Left forelimb (tissue), 1 donor: Measurements from ENCODE around the gene CAPN5.

Experiments used
- DNase-seq: peaks from one replicate; pipeline ENCODE4 v3.0.0-alpha.2; 2018; ENCODE audit warnings: low spot score

Gene CAPN5

DNA sequence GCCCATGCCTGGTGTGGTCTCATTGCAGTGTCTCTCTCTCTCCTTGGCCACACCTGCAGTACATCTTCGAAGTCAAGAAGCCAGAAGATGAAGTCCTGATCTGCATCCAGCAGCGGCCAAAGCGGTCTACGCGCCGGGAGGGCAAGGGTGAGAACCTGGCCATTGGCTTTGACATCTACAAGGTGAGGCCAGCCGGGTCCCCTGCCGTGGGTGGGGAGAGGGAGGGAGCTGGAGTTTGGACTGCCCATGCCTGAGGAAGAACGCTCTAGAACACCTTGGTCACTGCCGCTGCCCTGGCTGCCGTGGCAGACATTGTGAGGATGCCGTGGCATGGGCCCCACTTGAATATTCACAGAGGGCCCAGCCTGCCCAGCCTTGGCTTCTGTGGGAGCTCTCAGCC is 52.2 kb downstream of the CAPN5 start:
- DNase-seq, result no peak

DNA sequence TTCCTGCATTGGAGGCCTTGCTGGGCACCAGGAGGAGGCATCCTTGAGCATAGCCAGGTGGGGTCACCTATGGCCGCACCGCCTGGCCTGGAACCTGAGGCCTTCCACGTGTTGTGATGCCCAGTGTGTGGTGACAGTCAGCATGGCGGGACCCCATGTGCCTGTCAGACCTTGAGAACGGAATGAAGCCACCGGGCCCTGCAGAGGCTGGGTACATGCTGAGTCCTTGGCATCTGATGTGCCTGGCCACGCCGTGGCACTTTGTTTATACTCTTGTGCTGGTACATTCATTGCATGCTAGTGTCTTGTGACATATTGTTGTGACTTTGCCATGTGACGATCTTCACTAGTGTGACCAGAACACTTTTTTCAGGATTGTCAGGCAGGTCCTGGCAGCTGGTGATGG is 52.8 kb downstream of the CAPN5 start:
- DNase-seq, result no peak

DNA sequence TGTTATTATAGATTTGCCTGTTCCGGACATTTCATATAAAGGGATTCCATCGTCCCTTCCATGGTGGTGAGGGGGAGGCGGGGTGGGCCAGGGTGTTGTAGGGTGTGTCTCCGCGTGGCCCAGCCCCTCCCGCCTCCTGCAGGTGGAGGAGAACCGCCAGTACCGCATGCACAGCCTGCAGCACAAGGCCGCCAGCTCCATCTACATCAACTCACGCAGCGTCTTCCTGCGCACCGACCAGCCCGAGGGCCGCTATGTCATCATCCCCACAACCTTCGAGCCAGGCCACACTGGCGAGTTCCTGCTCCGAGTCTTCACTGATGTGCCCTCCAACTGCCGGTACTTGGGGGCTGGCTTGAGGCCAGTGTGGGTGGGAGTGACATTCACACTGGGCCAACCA is 53.8 kb downstream of the CAPN5 start:
- no peak for DNase-seq

DNA sequence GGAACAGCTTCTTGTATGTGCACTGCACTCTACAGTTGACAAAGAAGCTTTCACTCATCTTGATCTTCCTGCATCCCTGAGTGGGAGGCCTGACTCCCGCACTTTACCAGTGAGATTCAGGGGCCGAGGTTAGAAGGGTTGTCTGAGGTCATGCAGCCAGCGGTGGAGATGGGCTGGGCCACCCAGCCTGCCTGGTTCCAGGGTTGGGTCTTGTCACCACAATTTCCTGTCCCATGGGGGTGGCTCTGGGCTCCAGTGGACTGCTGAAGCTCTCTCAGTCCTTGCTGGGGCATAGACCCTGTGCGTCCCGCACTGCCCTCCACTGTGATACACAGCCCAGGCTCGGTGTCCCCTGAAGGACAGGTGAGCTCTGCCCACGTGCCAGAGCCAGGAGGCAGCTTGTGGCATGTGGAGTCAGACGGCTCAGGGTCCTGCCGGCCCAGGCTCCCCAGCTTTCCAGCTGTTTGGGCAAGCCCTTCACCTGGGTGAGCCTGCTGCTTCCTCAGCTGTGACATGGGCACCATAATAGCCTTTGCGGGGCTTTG is 54.4 kb downstream of the CAPN5 start:
- no peak for DNase-seq

DNA sequence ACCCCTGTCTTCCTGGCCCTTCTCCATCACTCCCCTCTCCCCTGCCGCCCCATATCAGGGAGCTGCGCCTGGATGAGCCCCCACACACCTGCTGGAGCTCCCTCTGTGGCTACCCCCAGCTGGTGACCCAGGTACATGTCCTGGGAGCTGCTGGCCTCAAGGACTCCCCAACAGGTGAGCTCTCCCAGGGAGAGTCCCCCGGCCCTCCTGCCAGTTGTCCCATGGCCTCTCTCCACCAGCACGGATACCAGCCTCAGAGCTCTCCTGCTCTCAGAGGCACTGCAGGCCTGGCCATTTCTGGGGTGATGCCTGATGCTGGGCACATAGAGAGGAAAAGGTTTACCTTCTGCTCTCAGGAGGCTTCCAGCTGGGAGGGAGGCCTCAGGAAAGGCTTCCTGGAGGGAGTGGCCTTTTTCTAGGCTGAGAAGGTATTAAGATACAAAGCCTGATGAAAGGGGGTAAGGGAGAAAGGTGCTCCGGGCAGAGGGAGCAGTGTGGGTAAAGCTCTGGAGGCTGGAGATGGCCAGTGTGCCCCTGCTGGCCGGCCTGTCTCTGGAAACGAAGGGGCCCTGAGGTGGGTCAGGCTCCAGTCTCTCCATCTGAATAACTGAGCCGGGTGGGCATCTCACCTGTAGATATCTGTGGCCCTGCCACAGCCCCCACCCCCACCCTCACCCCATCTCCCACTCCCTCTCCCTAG is 55.3 kb downstream of the CAPN5 start:
- no peak for DNase-seq

DNA sequence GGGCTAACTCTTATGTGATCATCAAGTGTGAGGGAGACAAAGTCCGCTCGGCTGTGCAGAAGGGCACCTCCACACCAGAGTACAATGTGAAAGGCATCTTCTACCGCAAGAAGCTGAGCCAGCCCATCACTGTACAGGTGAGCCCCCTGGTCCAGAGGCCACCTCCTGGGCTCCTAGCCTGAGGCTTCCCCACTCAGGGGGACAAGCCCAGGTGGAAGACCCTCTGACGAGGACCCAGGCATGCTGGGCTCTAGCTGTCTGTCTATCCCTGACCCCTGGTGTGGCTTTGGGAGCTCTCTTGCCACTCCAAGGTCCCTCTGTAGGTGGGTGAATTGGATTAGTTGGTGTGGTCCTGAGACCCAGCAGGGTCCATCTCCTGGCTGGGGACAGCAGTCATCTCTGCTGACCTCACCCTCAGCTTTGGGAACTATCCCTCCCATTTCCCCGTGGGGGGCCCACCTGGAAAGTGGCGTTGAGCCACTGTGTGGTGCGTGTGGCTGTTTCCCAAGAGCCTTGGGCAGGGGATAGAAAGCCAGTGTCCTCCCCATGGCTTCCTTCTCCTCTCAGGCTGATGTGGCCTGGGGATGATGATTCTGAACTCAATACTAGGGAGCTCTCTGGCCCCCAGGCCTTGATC is 55.9 kb downstream of the CAPN5 start:
- DNase-seq, result no peak

DNA sequence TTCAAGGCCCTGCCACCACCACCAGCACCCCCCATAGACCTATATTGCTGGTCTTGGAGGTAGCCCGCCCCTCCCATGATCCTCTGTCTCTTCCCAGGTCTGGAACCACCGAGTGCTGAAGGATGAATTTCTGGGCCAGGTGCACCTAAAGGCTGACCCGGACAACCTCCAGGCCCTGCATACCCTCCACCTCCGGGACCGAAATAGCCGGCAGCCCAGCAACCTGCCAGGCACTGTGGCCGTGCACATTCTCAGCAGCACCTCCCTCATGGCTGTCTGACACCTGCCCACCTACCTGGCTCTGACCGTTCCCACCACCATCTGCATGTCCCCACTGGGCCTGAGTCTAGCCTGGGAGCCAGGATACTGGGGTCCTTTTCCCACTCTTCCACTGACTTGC is 56.8 kb downstream of the CAPN5 start:
- DNase-seq, result no peak

DNA sequence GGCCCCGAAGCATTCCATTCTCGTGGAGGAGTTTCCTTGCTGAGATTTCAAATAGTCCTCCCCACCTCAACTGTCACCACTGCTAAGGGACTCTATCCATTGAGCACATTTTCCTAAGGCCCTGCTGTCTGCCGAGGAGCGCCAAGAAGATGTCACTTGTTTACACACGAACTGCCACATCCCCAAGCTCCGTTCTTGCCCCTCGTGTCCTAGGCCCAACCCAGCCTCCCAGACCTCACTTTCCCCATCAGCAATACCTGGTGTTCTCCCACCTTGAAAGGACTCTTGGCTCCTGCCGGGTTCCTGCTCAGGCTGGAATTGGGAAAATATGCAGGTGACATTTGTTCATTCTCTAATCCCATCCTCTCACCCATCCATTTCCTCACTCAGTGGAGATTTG is 57.3 kb downstream of the CAPN5 start:
- no peak for DNase-seq

DNA sequence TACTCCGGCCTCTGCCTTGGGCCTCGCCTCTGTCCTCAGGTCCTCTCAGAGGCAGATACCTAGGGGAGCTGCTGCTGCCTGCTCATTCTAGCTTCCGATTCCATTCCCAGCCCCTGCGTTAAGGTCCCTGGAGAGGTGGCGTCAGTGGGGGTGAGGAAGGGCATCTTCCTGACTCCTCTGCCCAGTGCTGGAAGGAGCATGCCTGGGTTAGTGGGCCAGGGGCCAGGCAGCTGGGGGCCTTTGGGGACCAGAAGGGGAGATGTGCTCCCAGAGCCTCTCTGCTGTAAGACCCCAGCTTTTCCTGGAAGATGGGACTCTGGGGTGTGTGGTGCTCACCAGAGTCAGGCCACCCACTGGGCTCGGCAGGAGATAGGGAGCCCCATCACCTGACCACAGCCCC is 57.7 kb downstream of the CAPN5 start:
- no peak for DNase-seq

DNA sequence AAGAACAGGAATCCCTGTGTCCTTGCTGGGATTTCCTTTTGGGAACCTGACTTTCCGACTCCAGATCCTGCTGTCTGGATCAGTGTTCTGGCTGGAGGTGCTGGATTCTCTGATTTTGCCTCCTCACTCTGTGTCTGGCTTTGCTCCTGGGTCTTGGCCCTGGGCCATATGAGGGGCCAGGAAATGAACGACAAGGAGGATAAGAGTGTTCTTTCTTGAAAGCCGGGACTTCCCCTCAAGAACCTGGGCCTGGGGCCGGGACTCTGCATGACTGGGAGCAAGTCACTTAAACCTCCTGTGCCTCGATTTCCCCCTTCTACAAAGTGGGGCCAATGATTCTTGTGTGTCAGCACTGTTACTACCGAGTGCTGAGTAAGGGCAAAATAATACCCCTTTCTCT is 58.4 kb downstream of the CAPN5 start:
- no peak for DNase-seq

DNA sequence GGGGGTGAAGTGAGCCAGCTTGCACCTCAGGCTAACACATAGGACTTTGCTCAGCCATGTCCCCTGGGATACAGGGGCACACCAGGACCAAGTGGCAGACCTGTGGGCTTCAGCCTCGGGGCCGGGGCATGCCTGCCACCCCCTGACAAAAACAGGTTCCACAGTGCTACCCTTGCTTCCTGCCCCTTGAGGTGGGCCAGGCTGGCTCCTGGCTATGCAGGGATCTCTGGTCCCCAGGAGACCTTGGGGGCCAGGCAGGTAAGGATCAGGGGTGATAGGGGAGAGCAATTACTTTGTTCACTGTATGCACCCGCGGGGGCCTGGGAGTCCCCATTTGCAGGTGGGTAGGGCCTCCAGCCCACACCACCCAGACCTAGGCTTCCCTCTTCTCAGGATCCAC is 58.9 kb downstream of the CAPN5 start:
- DNase-seq, result no peak

DNA sequence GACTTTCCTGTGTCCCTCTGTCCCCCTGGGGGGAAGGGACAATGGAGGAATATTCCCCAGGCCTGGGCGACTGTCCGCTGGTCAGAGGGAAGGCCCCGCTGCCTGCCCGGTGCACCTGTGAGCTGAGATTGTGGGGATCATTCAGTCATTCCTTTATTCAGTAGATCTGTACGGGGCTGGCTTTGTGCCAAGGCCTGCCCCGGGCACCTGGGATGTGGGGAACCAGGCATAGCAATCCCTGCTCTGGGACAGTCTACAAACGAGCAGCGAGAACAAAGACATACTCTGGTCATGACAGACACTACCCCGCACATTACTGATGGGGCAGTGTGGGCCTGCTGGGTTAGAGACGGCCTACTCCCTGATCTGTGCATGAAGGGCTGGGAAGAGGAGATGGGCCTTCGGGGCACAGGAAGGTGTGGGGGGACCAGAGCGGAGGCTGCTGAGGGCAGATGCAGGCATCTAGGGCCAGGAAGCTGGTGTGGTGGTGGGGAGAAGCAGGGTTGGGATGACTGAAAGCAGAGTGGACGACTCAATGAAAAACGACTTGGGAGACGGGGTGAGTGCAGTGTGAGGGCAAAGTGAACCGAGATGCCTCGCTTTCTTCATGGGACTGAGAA is 59.5 kb downstream of the CAPN5 start:
- no peak for DNase-seq

DNA sequence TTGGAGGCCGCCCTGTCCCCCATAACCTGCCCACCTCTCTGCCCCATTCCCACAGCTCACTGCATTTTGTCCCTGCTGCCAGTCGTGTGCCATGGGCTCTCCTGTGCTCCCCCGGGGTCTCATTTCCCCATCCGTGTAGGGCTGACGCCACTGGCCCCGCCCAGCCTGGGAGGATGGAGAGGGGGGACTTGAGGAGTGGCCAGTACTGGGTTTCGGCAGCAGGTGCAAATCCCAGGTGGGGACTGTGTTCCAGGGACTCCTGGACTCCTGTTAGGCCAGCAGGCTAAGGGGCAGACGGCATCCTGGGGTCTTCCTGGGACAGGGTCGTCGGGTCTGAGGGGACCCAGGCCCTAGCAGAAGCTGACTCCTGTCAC is 60.1 kb downstream of the CAPN5 start:
- DNase-seq, result no peak

DNA sequence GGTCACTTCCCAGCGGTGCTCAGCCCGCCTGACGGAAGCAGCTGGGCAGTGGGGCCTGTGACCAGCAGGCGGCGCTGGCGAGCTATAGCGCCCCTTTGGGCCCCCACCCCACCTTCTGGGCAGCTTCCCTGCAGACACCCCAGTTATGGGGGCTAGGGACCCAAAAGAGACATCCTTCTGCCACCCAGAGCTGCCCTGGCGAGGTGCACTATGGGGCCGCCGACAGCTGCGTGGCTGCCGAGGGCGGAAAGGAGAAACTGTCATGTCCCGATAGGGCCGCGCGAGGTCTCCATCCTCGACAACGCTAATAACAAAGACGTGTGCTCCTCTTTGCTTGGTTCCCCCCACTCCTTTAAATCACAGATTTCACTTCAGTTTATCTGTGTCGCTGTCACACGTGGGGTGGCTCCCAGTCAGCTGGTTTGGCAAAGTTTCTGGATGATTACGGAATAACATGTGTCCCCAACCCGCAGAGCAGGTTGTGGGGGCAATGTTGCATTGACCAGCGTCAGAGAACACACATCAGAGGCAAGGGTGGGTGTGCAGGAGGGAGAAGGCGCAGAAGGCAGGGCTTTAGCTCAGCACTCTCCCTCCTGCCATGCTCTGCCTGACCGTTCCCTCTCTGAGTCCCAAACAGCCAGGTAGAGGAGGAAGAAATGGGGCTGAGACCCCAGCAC is 60.6 kb downstream of the CAPN5 start:
- DNase-seq, result peak; percentile 75

DNA sequence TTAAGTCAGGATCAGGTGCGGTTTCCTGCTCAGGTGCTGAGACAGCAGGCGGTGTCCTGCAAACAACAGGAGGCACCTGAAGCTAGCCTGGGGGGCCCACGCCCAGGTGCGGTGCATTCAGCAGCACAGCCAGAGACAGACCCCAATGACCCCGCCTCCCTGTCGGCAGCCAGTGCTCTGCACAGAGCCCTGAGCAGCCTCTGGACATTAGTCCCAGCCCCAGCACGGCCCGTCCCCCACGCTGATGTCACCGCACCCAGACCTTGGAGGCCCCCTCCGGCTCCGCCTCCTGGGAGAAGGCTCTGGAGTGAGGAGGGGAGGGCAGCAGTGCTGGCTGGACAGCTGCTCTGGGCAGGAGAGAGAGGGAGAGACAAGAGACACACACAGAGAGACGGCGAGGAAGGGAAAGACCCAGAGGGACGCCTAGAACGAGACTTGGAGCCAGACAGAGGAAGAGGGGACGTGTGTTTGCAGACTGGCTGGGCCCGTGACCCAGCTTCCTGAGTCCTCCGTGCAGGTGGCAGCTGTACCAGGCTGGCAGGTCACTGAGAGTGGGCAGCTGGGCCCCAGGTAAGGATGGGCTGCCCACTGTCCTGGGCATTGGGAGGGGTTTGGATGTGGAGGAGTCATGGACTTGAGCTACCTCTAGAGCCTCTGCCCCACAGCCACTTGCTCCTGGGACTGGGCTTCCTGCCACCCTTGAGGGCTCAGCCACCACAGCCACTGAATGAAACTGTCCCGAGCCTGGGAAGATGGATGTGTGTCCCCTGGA is 61.3 kb downstream of the CAPN5 start, which contains the start of gene MYO7A:
TSS of gene MYO7A (plus strand) at position 327 of the 772 bp plus-strand sequence. CDS start 2,389 bp downstream, outside the sequence.
- no peak for DNase-seq

DNA sequence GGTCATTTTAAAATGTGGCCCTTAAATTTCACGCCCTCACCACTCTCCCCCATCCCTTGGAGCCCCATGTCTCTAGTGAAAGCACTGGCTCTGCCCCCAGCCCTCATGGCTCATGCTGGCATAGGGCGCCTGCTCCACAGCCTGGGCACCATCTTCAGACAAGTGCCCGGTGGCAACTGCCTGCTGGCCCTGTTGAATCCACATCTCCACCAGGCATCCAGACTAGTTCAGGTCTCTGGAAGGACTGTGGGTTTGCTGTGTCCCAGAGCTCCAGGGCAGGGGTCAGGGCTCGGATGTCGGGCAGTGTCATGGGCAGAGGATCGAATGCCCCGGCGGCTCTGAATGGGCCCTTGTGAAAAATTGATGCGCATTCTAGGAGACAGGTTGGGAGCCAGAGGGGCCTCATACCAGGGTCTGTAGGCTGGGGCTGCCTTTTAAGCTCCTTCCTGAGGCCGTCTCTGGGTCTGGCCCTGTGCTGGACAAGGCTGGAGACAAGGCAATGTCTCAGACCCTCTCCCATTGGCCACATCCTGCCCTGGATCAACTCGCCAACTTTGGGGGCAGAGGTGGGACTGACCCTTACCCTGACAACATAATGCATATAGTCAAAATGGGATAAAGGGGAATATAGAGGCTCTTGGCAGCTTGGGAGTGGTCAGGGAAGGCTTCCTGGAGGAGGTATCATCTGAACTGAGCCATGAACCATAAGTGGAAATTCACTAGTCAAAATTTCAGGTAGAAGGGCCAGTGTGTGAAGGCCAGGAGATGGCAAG is 62.5 kb downstream of the CAPN5 start:
- DNase-seq, result no peak

DNA sequence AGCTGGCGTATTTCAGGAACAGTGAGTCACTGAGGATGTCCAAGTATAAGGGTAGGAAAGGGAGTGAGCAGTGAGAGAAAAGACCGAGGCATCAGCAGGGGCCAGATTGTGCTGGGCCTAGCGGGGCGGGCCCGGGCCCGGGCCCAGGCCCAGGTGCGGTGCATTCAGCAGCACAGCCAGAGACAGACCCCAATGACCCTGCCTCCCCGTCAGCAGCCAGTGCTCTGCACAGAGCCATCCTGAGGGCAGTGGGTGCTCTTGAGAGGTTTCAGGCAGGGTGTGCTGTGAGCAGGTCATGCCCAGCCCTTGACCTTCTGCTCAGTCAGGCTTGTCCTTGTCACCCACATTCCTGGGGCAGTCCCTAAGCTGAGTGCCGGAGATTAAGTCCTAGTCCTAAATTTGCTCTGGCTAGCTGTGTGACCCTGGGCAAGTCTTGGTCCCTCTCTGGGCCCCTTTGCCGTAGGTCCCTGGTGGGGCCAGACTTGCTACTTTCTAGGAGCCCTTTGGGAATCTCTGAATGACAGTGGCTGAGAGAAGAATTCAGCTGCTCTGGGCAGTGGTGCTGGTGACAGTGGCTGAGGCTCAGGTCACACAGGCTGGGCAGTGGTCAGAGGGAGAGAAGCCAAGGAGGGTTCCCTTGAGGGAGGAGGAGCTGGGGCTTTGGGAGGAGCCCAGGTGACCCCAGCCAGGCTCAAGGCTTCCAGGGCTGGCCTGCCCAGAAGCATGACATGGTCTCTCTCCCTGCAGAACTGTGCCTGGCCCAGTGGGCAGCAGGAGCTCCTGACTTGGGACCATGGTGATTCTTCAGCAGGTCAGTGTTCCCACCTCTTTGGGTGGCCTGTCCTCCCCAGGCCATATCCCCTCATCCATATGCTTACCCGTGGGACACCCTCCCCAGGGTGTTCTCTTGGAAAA is 63.3 kb downstream of the CAPN5 start:
- no peak for DNase-seq

DNA sequence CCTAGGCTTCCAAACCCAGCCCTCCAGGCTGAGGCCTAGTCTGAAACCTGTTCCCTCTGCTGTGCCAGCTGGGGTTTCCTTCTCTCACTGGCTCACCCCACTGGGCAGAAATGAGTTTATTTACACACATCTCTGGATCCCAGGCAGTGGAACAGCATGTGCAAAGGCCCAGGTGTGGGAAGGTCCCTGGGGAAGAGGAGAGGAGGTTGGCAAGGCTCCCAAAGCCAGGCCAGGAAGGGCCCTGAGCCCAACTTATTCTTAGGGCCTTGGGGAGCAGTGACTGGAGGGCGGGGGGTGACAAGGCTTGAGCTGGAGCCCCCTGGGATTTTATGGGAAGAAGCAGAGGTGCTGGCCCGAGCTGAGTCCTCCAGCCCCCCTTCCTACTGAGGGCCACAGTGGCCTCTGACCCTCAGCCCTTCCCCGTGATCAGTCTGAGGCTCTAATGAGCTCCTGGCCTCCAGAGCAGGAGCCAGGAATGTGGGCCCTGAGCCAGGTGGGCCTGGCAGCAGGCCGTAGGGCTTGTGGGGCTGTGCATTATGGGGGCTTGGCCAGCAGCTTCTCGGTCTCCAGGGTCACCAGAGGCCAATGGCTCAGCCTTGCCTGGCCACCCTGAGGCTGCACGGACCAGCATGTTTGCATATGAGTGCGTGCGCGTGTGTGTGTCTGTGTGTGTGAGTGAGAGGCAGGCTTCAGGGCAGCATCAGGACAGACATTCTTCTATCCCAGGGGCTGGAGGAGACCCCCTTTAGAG is 64.2 kb downstream of the CAPN5 start:
- no peak for DNase-seq

DNA sequence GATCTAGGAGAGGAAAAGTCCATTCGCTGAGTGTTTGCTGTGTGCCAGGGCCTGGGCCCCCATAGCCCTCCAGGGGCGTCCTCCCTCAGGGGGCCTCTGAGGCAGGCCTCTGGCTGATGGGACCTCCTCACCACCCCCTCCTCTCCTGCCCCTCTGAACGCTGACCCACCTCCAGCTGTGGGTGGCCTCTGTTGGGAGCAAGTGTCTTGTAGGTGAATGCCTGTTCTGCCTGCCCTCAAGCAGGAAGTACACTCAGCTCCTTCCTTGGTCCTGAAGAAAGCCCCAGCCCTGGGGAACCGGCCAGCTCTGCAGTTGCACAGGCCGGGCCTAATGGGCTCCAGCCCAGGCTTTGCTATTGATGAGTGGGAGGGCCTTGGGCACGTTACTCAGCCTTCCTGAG is 64.8 kb downstream of the CAPN5 start:
- DNase-seq, result no peak
